IPS-20b (cell line): ENCODE measurements around the gene IGF2BP3.

Source experiments
- H3K27ac ChIP-seq: one replicate; pipeline ENCODE4 v1.5.1; 2013; ENCODE audit warnings: low read length
- H3K27me3 ChIP-seq: 2 replicates; pipeline ENCODE4 v1.6.1; 2013; ENCODE audit warnings: mild to moderate bottlenecking, low read length, inconsistent platforms; ENCODE audit not compliant: insufficient read depth
- H3K36me3 ChIP-seq: 2 replicates; pipeline ENCODE4 v1.6.1; 2013; ENCODE audit warnings: low read depth, mild to moderate bottlenecking, inconsistent platforms, low read length, moderate library complexity; ENCODE audit not compliant: insufficient read depth
- H3K4me1 ChIP-seq: 2 replicates; pipeline ENCODE4 v1.6.1; 2013; ENCODE audit warnings: mild to moderate bottlenecking, control low read depth, inconsistent platforms, low read length, moderate library complexity; ENCODE audit not compliant: insufficient read depth
- H3K4me3 ChIP-seq: 2 replicates; pipeline ENCODE4 v1.5.1; 2013; ENCODE audit warnings: mild to moderate bottlenecking, low read length, inconsistent platforms
- H3K9ac ChIP-seq: 2 replicates; pipeline ENCODE4 v1.6.1; 2013; ENCODE audit warnings: low read depth, mild to moderate bottlenecking, inconsistent platforms, low read length, moderate library complexity
- H3K9me3 ChIP-seq: 2 replicates; pipeline ENCODE4 v1.6.1; 2013; ENCODE audit warnings: mild to moderate bottlenecking, low read depth, low read length, inconsistent platforms; ENCODE audit not compliant: insufficient read depth

IGF2BP3 gene

DNA sequence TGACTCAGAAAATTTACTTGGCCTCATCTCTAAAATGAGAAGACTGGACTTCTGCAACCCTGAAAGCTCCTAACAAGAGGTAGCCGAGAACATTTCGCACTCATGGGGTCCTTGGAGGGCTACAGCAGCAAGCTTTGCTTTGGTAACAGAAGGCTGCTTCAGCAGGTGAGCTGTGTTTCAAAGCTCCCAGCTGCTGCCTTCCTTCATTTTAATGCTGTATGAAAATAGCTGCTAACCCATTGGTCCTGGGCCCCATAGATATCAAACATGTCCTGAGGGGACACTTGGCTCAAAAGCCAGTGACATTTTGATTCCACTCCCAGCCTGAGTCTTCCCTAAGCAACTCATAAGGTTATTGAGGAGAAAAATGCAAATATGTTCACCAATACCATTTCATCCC, 185.4 kb downstream of the IGF2BP3 start:
- Histone ChIP-seq H3K4me3 (no peak overlapping the region), H3K9ac (no peak overlapping the region), H3K9me3 (no peaks in the 10 kb centered on the region), H3K27ac (no peak overlapping the region), H3K36me3 (no peaks in the 10 kb centered on the region), H3K4me1 (peaks cover 5% of the 10 kb centered on the region; the same call in 1 of the 2 replicates), H3K27me3 (no peaks in the 10 kb centered on the region)

DNA sequence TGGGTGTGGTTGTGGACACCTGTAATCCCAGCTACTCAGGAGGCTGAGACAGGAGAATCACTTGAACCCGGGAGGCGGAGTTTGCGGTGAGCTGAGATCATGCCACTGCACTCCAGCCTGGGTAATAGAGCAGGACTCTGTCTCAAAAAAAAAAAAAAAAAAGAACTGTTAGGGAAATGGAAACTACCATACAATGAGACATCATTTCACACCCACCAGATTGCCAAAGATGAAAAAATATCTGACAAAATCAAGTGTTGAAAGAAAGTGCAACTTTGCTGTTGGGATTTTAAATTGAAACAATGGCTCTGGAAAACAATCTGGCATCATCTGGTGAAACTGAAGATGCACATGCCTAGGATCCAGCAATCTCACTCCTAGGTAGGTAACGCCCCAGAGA, 187.2 kb downstream of the IGF2BP3 start:
- Histone ChIP-seq H3K4me1 (peaks cover 5% of the 10 kb centered on the region; the same call in 1 of the 2 replicates), H3K9ac (no peak overlapping the region), H3K4me3 (no peak overlapping the region), H3K27me3 (no peaks in the 10 kb centered on the region), H3K36me3 (no peaks in the 10 kb centered on the region), H3K9me3 (no peaks in the 10 kb centered on the region), H3K27ac (no peak overlapping the region)

DNA sequence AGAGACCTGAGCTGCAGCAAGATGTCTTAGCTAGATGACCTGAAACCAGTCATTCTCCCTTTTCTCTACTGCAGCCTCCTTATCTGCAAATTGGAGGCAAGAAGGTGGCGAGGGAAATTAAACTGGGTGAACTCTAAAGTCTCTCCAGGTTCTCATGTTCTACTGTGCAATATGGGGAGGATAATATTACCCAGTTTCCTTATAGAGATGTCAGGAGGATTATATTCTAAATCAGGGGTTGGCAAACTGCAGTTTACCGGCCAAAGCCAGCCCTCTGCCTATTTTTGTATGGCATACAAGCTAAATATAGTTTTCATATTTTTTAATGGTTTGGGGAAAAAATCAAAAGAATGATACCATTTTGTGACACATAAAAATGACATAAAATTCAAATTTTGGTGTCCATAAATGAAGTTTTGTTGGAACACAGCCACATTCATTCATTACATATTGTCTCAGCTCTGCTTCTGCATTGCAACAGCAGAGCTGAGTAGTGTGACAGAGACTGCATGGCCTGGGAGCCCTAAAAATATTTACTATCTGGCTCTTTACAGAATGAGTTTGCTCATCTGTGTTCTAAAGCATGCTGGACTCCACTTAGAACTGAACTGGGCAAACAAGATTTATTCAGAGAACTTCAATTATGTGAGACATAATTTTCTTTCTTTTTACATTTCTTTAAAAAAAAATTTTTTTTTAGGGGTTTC, 190.3 kb downstream of the IGF2BP3 start:
- Histone ChIP-seq H3K9me3 (no peaks in the 10 kb centered on the region), H3K9ac (no peak overlapping the region), H3K27me3 (no peaks in the 10 kb centered on the region), H3K4me3 (no peak overlapping the region), H3K36me3 (no peaks in the 10 kb centered on the region), H3K4me1 (no peaks in the 10 kb centered on the region), H3K27ac (no peak overlapping the region)

DNA sequence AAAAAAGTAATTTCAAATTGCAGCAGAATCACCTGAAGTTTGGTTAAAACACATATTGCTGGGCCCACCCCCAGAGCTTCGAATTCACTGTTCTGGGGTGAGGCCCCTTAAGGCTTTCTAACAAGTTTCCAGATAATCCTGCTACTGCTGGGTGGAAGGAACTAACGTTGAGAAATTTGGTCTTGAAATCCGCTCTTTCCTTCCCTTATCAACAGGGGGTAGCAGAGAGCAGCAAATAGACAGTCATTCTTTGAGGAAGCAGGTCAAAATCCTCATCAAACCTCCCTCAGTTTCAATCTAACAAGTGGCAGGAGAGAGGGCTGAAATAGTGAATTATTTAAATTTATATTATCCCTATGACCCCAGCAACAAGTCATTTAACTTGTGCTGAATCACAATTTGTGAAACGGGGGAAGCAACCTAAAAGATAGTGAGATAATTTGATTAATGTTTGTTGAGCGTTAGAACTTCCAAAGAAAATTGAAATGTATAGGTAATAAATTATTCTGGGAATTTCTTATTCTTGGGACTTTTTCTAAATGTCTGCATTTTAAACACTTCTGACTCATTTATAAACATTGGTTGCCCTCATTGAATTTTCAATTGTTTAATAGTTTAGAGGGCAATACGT, 192.8 kb downstream of the IGF2BP3 start:
- Histone ChIP-seq H3K27ac (no peak overlapping the region), H3K9ac (no peak overlapping the region), H3K36me3 (no peaks in the 10 kb centered on the region), H3K4me3 (no peak overlapping the region), H3K4me1 (no peaks in the 10 kb centered on the region), H3K9me3 (no peaks in the 10 kb centered on the region), H3K27me3 (no peaks in the 10 kb centered on the region)

DNA sequence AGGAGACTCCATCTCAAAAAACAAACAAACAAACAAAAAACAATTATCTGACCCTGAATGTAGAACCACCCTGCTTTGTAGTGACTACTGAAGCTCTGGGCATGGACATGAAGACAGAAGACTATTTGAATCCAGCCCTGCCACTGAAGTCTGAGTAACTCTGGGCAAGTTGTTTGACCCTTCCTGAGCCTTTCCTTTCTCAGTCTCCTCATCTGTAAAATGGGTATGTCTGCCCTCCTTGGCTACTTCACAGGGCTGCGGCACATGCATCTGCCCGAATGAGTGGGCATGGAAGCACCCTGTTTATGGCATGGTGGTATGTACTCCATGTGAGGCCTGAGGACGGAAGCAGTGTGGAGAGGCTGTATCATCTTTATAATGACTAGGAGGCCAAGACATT, 193.3 kb downstream of the IGF2BP3 start:
- no peaks in the 10 kb centered on the region for H3K36me3 ChIP-seq
- H3K9me3 ChIP-seq, result no peaks in the 10 kb centered on the region
- no peaks in the 10 kb centered on the region for H3K27me3 ChIP-seq
- H3K9ac ChIP-seq, result no peak overlapping the region
- H3K27ac ChIP-seq, result no peak overlapping the region
- no peaks in the 10 kb centered on the region for H3K4me1 ChIP-seq
- H3K4me3 ChIP-seq, result no peak overlapping the region

DNA sequence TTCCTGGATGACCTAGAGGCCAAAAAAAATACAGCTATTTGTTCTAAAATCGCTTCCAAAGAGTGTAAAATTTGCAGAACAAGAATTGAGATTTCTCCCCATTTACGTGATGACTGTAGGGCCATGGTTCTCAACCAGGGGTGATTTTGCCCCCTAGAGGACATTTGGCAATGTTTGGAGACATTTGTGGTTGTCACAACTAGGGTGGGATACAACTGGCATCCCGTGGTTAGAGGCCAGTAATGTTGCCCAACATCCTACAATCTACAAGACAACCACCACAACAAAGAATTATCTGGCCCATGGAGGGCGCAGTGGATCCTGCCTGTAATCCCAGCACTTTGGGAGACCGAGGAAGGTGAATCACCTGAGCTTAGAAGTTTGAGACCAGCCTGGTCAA, 193.9 kb downstream of the IGF2BP3 start:
- Histone ChIP-seq H3K4me1 (no peaks in the 10 kb centered on the region), H3K27ac (no peak overlapping the region), H3K36me3 (no peaks in the 10 kb centered on the region), H3K9ac (no peak overlapping the region), H3K27me3 (no peaks in the 10 kb centered on the region), H3K4me3 (no peak overlapping the region), H3K9me3 (no peaks in the 10 kb centered on the region)

DNA sequence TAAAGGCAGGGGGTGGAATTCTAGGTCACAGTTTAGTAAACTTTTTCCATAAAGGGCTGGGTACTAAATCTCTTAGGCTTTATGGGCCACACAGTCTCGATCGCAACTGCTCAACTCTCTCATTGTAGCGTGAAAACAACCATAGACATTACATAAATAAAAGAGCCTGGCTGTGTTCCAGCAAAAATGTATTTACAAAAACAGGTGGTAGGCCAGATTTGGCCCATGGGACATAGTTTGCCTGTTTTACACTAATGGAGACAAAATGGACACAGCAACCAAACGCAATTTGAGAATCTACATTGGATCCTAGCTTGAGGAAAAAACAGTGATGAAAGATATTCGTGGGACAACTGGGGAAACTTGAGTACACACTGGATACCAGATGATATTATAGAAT, 194.4 kb downstream of the IGF2BP3 start:
- Histone ChIP-seq H3K27me3 (no peaks in the 10 kb centered on the region), H3K9ac (no peak overlapping the region), H3K36me3 (no peaks in the 10 kb centered on the region), H3K4me1 (no peaks in the 10 kb centered on the region), H3K27ac (no peak overlapping the region), H3K9me3 (no peaks in the 10 kb centered on the region), H3K4me3 (no peak overlapping the region)

DNA sequence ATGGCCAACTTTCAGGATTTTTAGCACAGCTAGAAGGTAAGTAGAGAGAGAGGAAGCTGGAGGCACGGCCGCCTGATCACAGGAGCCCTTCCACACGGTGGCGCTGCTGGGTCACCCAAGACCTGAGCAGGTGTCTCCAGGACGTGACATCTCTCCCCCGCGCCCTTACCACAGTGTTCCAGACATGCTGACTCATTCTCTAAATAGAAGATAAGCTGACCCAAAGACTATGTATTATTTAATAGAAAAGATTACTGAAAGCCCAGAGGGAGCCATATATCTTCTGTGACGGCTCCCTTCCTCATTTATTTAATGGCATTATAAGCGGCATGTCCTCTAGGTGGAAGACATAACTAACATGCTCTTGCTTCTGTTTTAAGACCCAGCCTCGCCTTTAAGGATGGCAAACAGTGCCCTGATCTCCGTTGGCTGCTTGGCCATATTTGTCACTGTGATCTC, 197.1 kb downstream of the IGF2BP3 start:
- Histone ChIP-seq H3K9ac (peak overlapping the region; percentile 56; the same call in 1 of the 2 replicates), H3K27ac (no peak overlapping the region), H3K4me1 (no peaks in the 10 kb centered on the region), H3K36me3 (no peaks in the 10 kb centered on the region), H3K9me3 (no peaks in the 10 kb centered on the region), H3K4me3 (peak overlapping the region; percentile 48; the same call in 1 of the 2 replicates), H3K27me3 (no peaks in the 10 kb centered on the region)

DNA sequence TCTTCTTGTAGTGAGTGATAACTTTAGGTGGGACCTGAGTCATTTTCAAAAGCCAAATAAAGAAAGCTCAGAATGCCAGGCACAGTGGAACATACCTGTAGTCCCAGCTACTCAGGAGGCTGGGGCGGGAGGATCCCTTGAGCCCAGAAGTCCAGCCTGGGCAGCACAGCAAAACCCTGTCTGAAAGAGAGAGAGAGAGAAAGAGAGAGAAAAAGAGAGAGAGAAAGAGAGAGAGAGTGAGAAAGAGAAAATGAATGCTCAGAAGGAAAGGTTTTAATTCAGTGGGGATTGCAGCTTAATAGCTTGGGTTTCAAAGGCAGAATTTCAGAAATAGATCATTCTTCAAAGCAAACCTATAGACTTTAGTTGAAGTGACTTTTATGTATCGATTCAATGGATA, 198.0 kb downstream of the IGF2BP3 start:
- no peaks in the 10 kb centered on the region for H3K27me3 ChIP-seq
- no peaks in the 10 kb centered on the region for H3K36me3 ChIP-seq
- no peak overlapping the region for H3K27ac ChIP-seq

DNA sequence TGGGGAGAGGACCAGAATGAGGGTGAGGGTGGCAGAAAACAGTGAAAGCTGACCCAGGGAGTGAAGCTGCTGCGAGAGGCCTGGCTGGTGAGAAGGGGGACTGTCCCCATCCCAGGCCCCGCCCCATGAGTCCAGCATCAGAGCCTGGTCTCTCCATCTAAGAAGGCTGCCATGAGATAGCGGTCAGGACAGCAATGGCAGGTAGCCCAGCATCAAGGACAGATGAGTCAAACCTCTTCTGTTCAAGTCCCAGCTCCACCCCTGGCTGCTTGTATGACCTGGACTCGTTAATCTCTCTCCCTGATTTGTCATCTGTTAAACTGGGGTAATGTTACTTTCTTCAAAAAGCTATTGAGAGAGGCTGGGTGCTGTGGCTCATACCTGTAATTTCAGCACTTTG, 201.5 kb downstream of the IGF2BP3 start:
- no peaks in the 10 kb centered on the region for H3K4me1 ChIP-seq
- no peaks in the 10 kb centered on the region for H3K9me3 ChIP-seq
- no peak overlapping the region for H3K4me3 ChIP-seq
- H3K36me3 ChIP-seq, result no peaks in the 10 kb centered on the region
- H3K9ac ChIP-seq, result no peak overlapping the region
- H3K27ac ChIP-seq, result no peak overlapping the region
- no peaks in the 10 kb centered on the region for H3K27me3 ChIP-seq

More for the DNA sequence above, 198.0 kb downstream of the IGF2BP3 start:
- Histone ChIP-seq H3K4me3 (no peak overlapping the region), H3K9me3 (no peaks in the 10 kb centered on the region), H3K9ac (no peak overlapping the region), H3K4me1 (no peaks in the 10 kb centered on the region)

DNA sequence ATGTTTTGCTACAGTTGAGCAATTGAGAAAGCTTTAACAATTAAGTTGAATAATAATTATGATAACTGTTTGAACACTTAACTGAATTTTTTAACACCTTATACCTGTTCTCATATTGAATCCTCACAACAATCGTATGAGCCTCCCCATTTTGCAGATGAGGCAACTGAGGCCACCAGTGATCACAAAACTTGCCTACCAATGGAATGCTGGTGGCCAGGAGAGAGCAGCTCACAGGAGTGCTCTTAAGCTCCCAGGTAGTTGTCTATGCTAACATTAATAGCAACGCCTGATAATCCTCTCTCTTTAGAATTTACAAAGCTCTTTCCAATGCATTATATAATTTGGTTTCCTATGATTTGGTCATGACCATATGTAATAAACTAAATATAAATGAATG, 202.1 kb downstream of the IGF2BP3 start:
- Histone ChIP-seq H3K9me3 (no peaks in the 10 kb centered on the region), H3K4me1 (no peaks in the 10 kb centered on the region), H3K9ac (no peak overlapping the region), H3K36me3 (no peaks in the 10 kb centered on the region), H3K27me3 (no peaks in the 10 kb centered on the region), H3K27ac (no peak overlapping the region), H3K4me3 (no peak overlapping the region)

DNA sequence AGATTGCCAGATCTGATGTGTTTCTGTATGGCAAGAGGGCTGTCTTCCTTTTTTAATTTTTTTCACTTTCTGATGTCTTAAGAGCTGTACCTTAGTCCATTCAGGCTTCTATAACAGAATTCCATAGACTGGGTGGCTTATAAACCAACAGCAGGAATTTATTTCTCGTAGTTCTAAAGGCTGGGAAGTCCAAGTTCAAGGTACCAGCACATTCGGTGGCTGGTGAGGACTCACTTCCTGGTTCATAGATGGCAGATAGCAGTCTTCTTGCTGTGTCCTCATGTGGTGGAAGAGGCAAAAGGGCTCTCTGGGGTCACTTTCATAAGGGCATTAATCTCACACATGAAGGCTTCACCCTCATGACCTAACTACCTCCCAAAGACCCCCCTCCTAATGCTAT, 202.9 kb downstream of the IGF2BP3 start:
- no peaks in the 10 kb centered on the region for H3K27me3 ChIP-seq
- H3K4me1 ChIP-seq, result no peaks in the 10 kb centered on the region
- H3K4me3 ChIP-seq, result no peak overlapping the region
- H3K36me3 ChIP-seq, result no peaks in the 10 kb centered on the region
- no peak overlapping the region for H3K9ac ChIP-seq
- no peak overlapping the region for H3K27ac ChIP-seq
- no peaks in the 10 kb centered on the region for H3K9me3 ChIP-seq
